HG02798 (cell line): ENCODE results near the gene ARL4D.
"Not testable (repeated sequence)": the region's sequence is repeated elsewhere in the genome, so short reads cannot be mapped to it uniquely, and the experiment has no call there.

Experiments
- ATAC-seq: cut with Tn5 transposase; IDR thresholded peaks from one replicate; pipeline ENCODE4 v1.9.1; 2021; ENCODE audit warnings: mild to moderate bottlenecking; ENCODE audit not compliant: unreplicated experiment, poor library complexity

The ARL4D gene

DNA sequence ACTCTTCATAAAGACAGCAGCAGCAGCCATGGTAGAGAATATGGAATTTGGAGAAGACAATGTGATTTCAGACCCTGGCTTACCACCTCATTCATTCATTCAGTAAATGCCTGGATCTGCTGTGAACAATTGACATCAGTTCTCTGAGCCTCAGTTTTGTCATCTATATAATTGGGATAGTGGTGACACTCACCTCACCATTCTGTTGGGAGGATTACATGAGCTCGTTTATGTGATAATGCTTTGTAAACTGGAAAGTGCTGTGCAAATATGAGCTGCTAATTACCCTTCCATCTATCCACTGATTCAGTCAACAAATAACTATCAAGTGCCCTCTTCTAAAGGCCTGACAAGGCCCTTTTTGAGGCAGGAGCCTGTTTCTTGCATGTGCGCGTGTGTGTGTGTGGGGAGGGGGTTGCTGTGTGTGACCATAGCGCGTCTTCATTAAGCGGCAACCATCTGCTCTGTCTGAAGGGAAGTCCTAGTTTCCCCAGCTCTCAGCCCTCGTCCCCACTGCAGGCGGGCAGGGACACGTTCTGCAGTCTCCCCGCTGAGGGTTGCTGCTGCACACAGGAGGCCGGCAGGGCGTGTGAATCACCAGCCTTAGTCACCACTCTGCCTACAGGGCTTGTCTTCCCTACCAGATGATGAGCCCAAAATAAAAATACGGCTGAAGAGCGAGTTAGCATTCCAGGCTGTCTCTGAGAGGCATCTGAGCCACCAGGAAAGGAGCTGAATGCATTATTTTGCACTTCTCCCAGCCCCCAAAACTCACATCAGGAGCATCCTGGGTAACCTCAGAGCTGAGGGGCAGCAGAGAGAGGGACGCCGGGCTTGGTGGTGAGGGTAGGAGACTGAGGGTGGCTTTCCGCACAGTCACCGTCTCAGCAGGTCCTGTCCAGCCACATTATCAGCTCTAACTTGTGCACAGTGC, 19.9 kb downstream of the ARL4D start:
- no peak for ATAC-seq

GRCh38 chr17:43419375-43419882, 20.6 kb downstream of the ARL4D start:
- ATAC-seq = not testable (repeated sequence)

DNA sequence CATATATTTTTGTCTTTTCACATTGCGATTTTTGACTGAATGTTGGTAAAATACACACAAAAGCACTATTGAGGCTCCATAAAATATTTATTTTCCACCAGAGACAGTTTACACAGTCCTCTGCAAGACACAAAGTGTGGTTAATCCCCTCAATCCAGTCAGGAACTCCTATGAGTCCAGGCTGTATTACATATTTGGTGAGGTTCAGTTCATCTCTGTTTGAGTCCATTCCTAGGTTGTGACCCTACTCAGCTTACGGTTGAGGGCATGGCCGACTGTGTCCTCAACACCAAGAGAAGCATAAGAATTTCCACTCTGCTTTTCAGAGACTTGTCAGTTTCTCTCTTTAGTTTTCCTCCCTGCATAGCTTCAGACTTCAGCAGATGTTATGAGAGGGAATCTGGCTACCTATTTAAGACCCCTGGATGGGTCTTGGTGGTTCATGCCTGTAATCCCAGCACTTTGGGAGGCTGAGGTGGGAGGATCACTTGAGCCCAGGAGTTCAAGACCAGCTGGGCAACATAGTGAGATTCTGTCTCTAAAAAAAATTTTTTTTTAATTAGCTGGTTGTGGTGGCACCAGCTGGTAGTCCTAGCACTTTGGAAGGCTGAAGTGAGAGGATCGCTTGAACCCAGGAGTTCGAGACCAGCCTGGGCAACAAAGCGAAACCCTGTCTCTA, 25.1 kb downstream of the ARL4D start:
- no peak for ATAC-seq

DNA sequence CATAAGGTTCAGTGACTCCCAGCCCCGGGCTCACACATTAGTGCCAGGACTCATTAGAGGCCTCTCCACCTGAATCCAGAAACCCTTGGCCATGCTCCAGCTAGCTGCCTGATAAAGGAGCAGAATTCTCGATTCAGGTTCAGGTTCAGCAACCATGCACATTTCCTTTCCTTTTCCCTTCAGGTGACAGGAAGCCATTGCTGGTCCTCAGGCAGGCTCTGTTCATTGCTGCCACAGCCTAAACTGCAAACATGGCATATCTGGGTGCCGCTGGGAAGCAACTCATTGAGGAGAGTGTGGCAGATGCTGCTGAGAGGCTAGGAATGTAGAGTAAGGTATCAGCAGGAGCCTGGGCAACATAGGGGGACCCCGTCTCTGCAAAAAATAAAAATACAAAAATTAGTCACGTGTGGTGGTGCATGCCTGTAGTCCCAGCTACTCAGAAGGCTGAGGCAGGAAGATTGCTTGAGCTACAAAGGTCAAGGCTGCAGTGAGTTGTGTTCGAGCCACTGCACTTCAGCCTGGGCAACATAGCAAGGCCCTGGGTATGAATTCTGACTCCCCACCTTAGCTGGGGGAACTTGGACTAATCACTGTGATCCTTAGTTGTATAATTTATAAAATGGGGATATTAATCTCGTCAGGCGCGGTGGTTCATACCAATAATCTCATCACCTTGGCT, 28.7 kb downstream of the ARL4D start:
- ATAC-seq = no peak

DNA sequence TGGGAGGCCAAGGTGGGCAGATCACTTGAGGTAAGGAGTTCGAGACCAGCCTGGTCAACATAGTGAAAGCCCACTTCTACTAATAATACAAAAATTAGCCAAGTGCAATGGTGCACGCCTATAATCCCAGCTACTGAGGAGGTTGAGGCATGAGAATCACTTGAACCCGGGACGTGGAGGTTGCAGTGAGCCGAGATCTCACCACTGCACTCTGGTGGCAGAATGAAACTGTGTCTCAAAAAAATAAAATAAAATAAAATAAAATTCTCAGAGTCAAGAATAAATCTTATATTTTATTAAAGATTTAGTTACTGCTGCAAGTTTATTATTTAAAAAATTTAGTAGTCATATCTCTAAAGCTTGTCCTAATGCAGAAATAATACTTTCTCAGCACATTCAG, 29.7 kb downstream of the ARL4D start:
- ATAC-seq = no peak

DNA sequence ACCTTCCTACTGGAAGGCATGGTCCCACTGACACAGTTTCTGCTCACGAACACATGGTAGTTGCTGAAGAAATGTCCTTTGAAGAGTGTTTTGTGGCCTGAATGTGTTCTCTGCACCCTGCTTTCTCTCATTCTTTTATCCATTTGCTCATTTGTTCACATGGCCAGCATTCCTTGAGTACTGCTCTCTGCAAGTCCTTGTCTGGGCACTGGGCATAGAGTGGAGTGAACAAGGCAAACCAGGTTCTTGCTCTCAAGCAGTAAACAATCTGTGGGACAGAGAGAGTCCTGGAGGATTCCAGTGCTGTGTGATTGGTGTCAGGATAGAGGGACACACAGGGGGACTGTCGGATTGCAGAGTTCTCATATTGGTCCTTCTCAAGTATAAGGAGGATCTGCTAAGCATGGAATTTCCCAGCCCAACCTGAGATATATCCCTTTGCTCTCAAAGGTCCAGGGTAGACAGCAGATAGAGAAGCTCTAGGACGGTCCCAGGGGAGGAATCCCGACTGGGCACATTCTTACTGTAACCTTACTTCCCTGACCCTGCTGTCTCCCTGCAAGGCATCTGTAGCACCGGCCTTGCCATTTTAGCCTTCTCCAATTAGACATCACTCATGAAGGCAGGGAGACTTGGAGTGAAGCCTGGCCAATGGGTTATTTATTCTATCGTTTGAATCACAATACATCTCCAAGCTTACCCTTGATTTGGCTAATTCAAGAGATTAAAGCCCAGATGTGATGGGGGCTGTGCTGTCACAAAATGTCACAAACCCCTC, 32.3 kb downstream of the ARL4D start:
- no peak for ATAC-seq

GRCh38 chr17:43431714-43432523, 33.1 kb downstream of the ARL4D start:
- no peak for ATAC-seq

- no peak for ATAC-seq
Observed at GRCh38 chr17:43434902-43435319, 36.1 kb downstream of the ARL4D start.

GRCh38 chr17:43437756-43438155, 39.0 kb downstream of the ARL4D start:
- ATAC-seq = no peak

DNA sequence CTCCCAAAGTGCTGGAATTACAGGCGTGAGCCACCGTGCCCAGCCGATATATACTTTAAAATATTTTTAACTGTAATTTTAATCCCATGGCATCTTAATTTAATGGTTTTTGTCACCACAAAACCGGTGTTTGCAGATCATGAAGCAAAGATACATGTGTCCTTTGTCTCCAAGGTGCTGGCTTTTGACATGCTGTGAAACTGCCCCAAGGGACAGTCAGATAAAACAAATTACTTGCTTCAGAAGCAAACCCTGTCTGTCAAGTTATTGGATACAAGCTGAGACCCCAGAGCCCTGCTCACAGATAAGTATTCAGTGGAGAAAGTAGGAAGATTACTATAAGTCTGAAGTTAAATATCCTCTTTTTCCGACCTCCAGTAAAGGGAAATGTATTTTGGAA, 39.8 kb downstream of the ARL4D start:
- no peak for ATAC-seq

DNA sequence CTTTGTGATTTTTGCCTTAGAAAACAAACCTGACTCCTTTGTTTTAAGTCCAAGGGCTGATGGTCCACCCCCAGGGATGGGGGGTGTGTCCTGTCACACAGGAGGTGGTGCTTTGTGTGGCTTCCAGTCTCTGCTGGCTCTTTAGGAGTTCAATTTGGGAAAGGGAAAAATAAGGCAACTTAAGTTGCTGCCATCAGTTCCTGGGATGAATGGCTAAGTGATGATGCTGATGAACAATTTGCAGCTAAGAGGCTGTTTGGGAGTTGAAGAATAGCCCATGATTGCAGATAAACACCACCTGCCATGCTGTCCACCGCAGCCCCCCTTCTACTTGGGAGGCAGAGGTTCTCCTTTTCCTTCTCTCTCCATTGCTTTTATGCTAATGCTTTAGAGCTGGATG, 40.2 kb downstream of the ARL4D start:
- no peak for ATAC-seq

GRCh38 chr17:43442711-43443110, 43.9 kb downstream of the ARL4D start:
- ATAC-seq = no peak

DNA sequence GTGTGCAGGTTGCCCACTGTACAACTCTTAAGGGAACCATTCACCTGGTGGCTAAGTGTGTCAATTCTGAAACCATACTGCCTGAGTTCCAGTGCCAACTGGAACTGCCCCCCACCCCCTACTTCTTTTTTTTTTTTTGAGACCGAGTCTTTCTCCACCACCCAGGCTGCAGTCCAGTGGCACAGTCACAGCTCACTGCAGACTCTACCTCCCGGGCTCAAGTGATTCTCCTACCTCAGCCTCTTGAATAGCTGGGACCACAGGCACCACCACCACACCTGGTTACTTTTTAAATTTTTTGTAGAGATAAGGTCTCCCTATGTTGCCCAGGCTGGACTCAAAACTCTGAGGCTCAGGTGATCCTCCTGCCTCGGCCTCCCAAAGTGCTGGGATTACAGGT, 44.6 kb downstream of the ARL4D start:
- no peak for ATAC-seq

- no peak for ATAC-seq
Observed at GRCh38 chr17:43444223-43445008, 45.6 kb downstream of the ARL4D start.

DNA sequence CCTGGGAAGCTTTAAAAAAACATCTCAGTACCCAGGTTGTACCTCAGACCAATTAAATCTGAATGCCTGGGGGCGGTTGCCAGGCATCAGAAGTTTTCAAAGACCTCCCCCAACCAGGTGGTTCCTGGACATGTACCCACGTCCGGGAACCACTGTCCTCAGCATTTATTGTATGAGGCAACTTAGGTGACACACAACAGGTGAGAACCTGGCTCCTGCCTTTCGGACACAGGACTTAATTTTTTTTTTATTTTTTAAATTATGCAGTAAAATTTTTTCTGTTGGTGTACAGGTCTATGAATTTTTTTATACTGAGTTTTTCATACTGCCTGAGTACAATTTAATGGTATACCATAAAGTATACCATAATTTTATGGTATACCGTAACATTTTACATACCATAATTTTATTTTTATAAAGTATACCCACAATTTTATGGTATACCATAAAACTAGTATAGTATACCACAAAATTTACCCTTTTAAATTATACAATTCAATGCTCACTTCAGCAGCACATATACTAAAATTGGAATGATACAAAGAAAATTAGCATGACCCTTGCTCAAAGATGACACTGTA, 46.3 kb downstream of the ARL4D start:
- no peak for ATAC-seq

DNA sequence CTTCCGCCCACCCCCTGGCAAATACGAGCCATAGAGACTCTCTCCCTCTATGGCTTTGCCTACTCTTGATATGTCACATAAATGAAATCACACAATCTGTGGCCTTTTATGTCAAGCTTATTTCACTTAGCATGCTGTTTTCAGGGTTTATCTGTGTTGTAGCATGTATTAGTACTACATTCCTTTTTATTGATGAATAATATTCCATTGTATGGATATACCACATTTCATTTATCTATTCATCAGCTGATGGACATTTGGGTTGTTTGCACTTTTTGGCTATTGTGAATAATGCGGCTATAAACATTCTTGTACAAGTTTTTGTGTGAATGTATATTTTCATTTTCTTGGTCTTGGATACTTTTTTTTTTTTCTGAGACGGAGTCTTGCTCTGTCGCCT, 48.0 kb downstream of the ARL4D start:
- no peak for ATAC-seq

DNA sequence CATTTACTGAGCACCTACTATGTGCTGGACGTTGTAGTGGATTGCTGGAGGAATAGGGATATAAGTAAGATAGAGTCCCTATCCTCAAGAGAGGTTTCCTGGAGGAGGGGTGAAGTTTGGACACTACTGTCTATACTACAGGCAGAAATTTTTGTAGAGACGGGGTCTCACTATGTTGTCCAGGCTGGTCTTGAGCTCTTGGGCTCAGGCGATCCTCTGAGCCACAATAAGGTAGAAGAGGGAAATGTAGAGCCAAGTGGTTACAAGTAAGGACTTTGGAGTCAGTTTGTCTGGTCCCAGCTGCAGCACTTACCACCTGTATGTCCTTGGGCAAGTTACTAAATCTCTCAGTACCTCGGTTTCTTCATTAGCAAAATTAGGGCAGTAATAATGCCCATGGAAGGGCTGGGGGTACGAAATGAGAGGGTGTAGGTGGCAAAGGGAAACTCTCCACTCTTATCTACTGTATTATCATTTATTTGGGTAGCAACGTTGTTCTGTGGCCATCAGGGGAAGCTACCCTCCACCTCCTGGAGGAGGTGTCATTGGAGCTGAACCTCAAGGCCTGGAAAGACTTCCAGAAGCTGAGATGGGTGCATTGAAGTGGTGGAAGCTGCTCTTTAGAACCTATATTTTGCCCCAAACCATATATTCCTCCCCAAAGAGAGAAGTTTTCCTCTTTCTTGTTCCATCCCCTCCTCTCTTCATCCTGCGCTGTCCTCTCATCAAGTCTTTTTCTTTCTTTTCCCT, 50.1 kb downstream of the ARL4D start:
- ATAC-seq = no peak
